ENCODE data around the gene ATP2C2. TPM values are rescaled to one million over a fixed set of nuclear protein-coding genes. Genes with fewer than 3 reads are reported as not detected.

ATP2C2 gene
- total RNA-seq, 4 donors from 2014 or later: 0.86 TPM; not detected in 3

- TF ChIP-seq POLR2A (IDR thresholded peaks at IDR 0.05; ENCODE audit: low read depth) (no peak), POLR2AphosphoS5 (IDR thresholded peaks at IDR 0.05) (no peak), EP300 (IDR thresholded peaks at IDR 0.05) (no peak)
- TF ChIP-seq, protein P1, sequence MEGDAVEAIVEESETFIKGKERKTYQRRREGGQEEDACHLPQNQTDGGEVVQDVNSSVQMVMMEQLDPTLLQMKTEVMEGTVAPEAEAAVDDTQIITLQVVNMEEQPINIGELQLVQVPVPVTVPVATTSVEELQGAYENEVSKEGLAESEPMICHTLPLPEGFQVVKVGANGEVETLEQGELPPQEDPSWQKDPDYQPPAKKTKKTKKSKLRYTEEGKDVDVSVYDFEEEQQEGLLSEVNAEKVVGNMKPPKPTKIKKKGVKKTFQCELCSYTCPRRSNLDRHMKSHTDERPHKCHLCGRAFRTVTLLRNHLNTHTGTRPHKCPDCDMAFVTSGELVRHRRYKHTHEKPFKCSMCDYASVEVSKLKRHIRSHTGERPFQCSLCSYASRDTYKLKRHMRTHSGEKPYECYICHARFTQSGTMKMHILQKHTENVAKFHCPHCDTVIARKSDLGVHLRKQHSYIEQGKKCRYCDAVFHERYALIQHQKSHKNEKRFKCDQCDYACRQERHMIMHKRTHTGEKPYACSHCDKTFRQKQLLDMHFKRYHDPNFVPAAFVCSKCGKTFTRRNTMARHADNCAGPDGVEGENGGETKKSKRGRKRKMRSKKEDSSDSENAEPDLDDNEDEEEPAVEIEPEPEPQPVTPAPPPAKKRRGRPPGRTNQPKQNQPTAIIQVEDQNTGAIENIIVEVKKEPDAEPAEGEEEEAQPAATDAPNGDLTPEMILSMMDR (IDR thresholded peaks at IDR 0.05): no peak
- H3K4me3 ChIP-seq: no peak overlapping the region
- no peak for DNase-seq (ENCODE audit: extremely low spot score)
- WGBS: 85% methylated on average over 7 of the region's 8 CpGs
- peaks cover 0 to 8% (median 0%) of the 10 kb centered on the region in 4 donors for H3K4me1 ChIP-seq
- intact Hi-C loops (cut with DNase I): no loop called here
- H3K27me3 ChIP-seq: no peaks in the 10 kb centered on the region
- H3K9me3 ChIP-seq: no peaks in the 10 kb centered on the region
- no peaks in the 10 kb centered on the region for H3K36me3 ChIP-seq
- no peak overlapping the region for H3K27ac ChIP-seq (replicated peaks in 1 of 4)
Observed at GRCh38 chr16:84344781-84345180, 23.6 kb upstream of the ATP2C2 start.

- no peak for DNase-seq (ENCODE audit: extremely low spot score)
- TF ChIP-seq EP300 (IDR thresholded peaks at IDR 0.05): no peak
- TF ChIP-seq POLR2A (IDR thresholded peaks at IDR 0.05; ENCODE audit: low read depth): no peak
- TF ChIP-seq, protein P1 (IDR thresholded peaks at IDR 0.05): no peak
- TF ChIP-seq POLR2AphosphoS5 (IDR thresholded peaks at IDR 0.05): no peak
- 81% methylated on average over 4 of the region's 9 CpGs for WGBS
- Histone ChIP-seq H3K4me1 (peaks cover 0 to 8% (median 0%) of the 10 kb centered on the region in 4 donors), H3K9me3 (no peaks in the 10 kb centered on the region), H3K27ac (replicated peaks in 1 of 4) (no peak overlapping the region), H3K4me3 (no peak overlapping the region), H3K36me3 (no peaks in the 10 kb centered on the region), H3K27me3 (no peaks in the 10 kb centered on the region)
- intact Hi-C loops (cut with DNase I): no loop called here
Observed at GRCh38 chr16:84347161-84347560, 21.2 kb upstream of the ATP2C2 start.

GRCh38 chr16:84348386-84348888, 19.9 kb upstream of the ATP2C2 start:
- Histone ChIP-seq H3K4me3 (no peak overlapping the region), H3K4me1 (peaks cover 0 to 8% (median 0%) of the 10 kb centered on the region in 4 donors), H3K27me3 (no peaks in the 10 kb centered on the region), H3K36me3 (no peaks in the 10 kb centered on the region), H3K27ac (replicated peaks in 1 of 4) (no peak overlapping the region), H3K9me3 (no peaks in the 10 kb centered on the region)
- TF ChIP-seq POLR2A (IDR thresholded peaks at IDR 0.05; ENCODE audit: low read depth): no peak
- TF ChIP-seq EP300 (IDR thresholded peaks at IDR 0.05): no peak
- TF ChIP-seq POLR2AphosphoS5 (IDR thresholded peaks at IDR 0.05): no peak
- TF ChIP-seq, protein P1 (IDR thresholded peaks at IDR 0.05): no peak
- intact Hi-C loops (cut with DNase I): no loop called here
- DNase-seq (ENCODE audit: extremely low spot score): no peak
- 68% methylated on average over 6 of the region's 6 CpGs for WGBS

GRCh38 chr16:84349862-84350684, 18.3 kb upstream of the ATP2C2 start:
- Histone ChIP-seq H3K4me1 (peaks cover 0 to 5% (median 0%) of the 10 kb centered on the region in 4 donors), H3K27me3 (no peaks in the 10 kb centered on the region), H3K4me3 (no peak overlapping the region), H3K27ac (replicated peaks in 1 of 4) (no peak overlapping the region), H3K9me3 (no peaks in the 10 kb centered on the region), H3K36me3 (no peaks in the 10 kb centered on the region)
- no peak for TF ChIP-seq POLR2AphosphoS5 (IDR thresholded peaks at IDR 0.05)
- TF ChIP-seq POLR2A (IDR thresholded peaks at IDR 0.05; ENCODE audit: low read depth): no peak
- TF ChIP-seq, protein P1 (IDR thresholded peaks at IDR 0.05): no peak
- TF ChIP-seq EP300 (IDR thresholded peaks at IDR 0.05): no peak
- DNase-seq (ENCODE audit: extremely low spot score): no peak
- WGBS: 86% methylated on average over 11 of the region's 11 CpGs
- intact Hi-C loops (cut with DNase I): no loop called here
